ENCODE data around the gene DECR2. TPM values are rescaled to one million over a fixed set of nuclear protein-coding genes. Genes with fewer than 3 reads are reported as not detected.

Gene DECR2, protein sequence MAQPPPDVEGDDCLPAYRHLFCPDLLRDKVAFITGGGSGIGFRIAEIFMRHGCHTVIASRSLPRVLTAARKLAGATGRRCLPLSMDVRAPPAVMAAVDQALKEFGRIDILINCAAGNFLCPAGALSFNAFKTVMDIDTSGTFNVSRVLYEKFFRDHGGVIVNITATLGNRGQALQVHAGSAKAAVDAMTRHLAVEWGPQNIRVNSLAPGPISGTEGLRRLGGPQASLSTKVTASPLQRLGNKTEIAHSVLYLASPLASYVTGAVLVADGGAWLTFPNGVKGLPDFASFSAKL
- 21.5 and 22.1 TPM in 2 replicates for total RNA-seq (ENCODE audit: low replicate concordance)
- long read RNA-seq, transcript DECR2-201 (9 exons, 1,615 nt), result major isoform, 6 of 12 reads
- long read RNA-seq, partial matches to known transcripts, result 2 of 12 reads
- long read RNA-seq, other reads (novel, unspliced or antisense), result 4 of 12 reads

DNA sequence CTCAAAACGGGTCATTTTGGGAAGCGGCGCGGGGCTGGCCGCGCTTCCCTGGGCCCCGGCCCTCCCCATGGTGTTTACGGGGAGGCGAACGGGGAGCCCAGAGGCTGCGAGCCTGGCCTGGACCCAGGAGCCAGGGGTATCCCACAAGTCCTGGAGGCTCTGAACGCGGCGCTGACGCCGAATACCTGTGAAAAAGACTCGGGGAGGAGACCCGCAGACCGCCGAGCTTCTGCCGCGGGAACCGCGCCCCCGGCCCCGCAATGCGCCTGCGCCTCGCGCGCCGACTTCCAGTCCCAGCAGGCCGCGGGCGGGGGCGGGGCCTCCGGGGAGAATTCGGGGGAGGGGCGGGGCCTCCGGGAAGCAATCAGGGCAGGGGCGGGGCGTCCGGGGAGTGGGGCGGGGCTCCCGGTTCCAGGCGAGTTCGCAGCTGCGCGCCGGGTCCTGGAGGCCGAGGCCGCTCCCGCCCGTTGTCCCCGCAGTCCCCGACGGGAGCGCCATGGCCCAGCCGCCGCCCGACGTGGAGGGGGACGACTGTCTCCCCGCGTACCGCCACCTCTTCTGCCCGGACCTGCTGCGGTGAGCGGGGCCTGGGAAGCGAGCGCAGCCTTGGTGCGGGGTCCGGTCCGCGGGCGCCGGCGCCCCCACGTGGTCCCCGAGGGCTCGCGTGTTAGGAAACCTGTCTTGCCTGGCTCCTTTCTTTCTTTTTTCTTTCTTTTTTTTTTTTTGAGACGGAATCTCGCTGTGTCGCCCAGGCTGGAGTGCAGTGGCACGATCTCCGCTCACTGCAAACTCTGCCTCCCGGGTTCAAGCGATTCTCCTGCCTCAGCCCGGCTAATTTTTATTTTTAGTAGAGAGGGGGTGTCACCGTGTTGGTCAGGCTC is at the start of gene DECR2:
DECR2 (plus strand) TSS at position 418 of the 881 bp plus-strand sequence; CDS start at position 497, 79 bp downstream.
- Mint-ChIP-seq H3K4me3 (peak within 1 kb of the TSS; percentile 86), H3K4me1 (ENCODE audit: unreplicated experiment) (peaks cover 6% of the 10 kb centered on the region), H3K9me3 (no peaks in the 10 kb centered on the region), H3K36me3 (no peaks in the 10 kb centered on the region), H3K27me3 (no peaks in the 10 kb centered on the region), H3K27ac (peak within 1 kb of the TSS; percentile 82)
- DNase-seq (ENCODE audit: extremely low spot score, unreplicated experiment), result peak; percentile 98
- TF ChIP-seq, protein P1, sequence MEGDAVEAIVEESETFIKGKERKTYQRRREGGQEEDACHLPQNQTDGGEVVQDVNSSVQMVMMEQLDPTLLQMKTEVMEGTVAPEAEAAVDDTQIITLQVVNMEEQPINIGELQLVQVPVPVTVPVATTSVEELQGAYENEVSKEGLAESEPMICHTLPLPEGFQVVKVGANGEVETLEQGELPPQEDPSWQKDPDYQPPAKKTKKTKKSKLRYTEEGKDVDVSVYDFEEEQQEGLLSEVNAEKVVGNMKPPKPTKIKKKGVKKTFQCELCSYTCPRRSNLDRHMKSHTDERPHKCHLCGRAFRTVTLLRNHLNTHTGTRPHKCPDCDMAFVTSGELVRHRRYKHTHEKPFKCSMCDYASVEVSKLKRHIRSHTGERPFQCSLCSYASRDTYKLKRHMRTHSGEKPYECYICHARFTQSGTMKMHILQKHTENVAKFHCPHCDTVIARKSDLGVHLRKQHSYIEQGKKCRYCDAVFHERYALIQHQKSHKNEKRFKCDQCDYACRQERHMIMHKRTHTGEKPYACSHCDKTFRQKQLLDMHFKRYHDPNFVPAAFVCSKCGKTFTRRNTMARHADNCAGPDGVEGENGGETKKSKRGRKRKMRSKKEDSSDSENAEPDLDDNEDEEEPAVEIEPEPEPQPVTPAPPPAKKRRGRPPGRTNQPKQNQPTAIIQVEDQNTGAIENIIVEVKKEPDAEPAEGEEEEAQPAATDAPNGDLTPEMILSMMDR (conservative IDR thresholded peaks at IDR 0.05), result peak; percentile 53

DNA sequence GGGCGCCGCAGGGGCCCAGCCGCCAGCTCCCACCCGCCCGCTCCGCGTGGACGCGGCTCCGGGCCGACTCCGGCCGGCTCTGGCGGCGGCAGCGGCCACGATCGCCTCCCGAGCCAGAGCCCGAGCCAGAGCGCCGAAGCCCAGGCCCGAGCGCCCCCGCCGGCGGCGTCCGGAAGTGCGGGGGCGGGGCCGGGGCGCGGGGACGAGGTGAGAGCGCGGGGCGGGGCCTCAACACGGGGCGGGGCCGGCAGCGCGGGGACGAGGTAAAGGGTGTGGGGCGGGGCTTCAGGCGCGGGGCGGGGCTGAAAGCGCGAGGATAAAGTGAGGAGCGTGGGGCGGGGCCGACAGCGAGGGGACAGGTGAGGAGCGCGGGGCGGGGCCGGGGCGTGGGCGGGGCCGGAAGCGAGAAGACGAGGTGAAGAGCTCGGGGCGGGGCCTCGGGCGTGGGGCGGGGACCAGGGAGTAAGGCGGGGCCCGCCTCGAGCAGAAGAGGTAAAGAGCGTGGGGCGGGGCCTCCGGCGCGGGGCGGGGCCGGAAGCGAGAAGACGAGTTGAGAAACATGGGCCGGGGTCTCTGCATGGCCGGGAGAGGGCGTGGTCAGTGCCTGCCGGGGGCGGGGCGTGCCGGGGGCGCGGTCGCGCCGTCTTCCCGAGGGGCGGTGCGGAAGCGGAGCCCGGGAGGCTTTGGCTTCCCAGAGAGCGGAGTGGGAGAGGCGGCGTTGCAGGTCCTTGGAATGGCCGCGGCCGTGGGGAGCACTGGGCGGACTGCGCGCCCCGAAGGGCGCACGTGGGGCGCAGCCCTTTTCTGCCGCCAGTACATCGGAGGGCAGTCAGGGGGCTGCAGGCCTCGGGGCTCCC is 48.9 kb upstream of the DECR2 start, which contains the start of gene AXIN1:
AXIN1 (minus strand) TSS at position 177 of the 857 bp plus-strand sequence. CDS start 5,698 bp downstream, outside the sequence.
- Mint-ChIP-seq H3K27me3 (no peaks in the 10 kb centered on the region), H3K4me1 (ENCODE audit: unreplicated experiment) (peaks cover 6% of the 10 kb centered on the region), H3K27ac (peak within 1 kb of the TSS; percentile 80), H3K9me3 (no peaks in the 10 kb centered on the region), H3K36me3 (peaks cover 6% of the 10 kb centered on the region), H3K4me3 (peak within 1 kb of the TSS; percentile 92)
- TF ChIP-seq, protein P1 (conservative IDR thresholded peaks at IDR 0.05), result peak; percentile 74
- DNase-seq (ENCODE audit: extremely low spot score, unreplicated experiment), result peak; percentile 100

DNA sequence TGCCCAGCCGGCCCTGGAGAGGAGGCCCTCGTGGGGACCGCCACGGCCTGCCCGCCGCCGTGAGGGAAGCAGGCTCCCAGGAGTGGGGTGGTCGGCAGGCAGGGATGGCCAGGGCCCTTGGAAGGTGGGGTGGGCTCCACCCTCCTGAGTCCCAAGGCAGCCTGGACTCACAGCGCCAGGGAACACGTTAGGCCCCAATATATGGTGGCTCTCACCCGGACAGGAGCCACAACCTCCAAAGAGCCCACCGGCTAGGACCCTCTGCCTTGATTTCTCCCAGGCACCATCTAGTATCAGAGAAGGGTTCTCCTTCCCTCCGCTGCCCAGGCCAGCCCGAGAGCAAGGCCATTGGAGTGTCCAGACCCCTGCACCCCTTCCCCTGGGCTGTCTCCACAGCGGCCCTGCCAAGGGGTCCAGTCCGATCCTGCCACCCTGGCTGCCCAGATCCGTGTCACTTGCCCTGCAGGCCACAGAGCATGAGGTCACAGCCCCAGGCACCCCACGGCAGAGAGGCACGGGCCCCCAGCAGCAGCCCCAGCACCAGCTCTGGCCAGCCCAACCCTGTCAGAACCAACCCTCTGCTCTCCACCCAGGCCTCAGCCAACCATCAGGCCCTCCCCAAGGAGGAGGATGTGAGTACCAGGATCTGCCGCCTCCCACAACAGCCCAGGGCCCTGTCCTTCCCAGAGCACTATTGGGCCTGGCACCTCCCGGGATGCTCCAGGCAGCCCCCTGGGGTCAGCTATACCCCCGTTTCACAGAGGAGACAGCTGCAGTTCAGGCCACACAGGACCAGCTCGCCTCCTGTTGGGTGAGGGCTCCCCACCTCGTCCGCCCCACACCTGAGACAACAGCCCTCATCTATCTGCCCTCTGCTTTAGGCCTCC is 48.0 kb upstream of the DECR2 start:
- Mint-ChIP-seq H3K4me1 (ENCODE audit: unreplicated experiment) (peaks cover 6% of the 10 kb centered on the region), H3K36me3 (peaks cover 6% of the 10 kb centered on the region), H3K27me3 (no peaks in the 10 kb centered on the region), H3K4me3 (peak overlapping the region; percentile 57), H3K9me3 (no peaks in the 10 kb centered on the region), H3K27ac (no peak overlapping the region)
- no peak for DNase-seq (ENCODE audit: extremely low spot score, unreplicated experiment)
- TF ChIP-seq, protein P1 (conservative IDR thresholded peaks at IDR 0.05), result no peak

DNA sequence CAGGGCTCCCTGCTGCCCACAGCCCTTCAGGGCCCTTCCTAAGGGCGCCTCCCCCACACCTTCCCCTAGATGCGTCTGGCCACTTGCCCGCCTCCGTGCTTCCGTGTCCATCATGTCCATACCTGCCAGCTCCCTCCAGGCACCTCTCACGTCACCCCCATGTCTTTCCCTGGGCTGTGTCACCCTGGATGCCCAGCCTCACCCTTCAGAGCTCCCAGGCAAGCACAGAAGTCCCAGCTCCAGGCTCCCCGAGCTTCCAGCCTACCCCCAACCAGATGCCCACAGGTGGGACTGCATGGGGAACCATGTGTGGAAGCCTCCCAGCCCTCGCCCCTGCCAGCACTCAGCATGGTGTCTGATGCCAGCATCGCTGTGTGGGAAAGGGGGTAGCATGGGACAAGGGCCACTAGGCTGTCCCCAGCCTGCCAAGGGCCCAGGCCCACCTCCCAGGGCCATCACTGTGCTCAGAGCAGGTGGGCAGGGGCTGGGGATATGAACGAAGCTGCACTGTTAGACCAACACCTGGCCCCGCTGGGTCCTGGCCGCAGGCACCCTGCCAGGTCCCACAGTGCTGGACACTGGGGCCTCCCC is 47.3 kb upstream of the DECR2 start:
- Mint-ChIP-seq H3K9me3 (no peaks in the 10 kb centered on the region), H3K4me1 (ENCODE audit: unreplicated experiment) (peaks cover 6% of the 10 kb centered on the region), H3K27me3 (no peaks in the 10 kb centered on the region), H3K4me3 (peak overlapping the region; percentile 57), H3K27ac (no peak overlapping the region), H3K36me3 (peaks cover 6% of the 10 kb centered on the region)
- DNase-seq (ENCODE audit: extremely low spot score, unreplicated experiment), result no peak
- TF ChIP-seq, protein P1 (conservative IDR thresholded peaks at IDR 0.05), result no peak
